ENCODE results near the gene MAPK6.
"Not testable (repeated sequence)": the region's sequence is repeated elsewhere in the genome, so short reads cannot be mapped to it uniquely, and the experiment has no call there.

Gene MAPK6

GRCh38 chr15:52050416-52050815 lies 31.4 kb downstream of the MAPK6 start:
- no peaks in the 10 kb centered on the region for H3K27me3 ChIP-seq
- H3K4me2 ChIP-seq = peak overlapping the region in 4 of 11 experiments; percentile 16 to 75 (median 71); a peak in 6 of 22 replicates
- no peak overlapping the region for H3K9ac ChIP-seq
- H3K9me3 ChIP-seq (replicated peaks in 1 of 11) = peaks cover 0 to 39% (median 31%) of the 10 kb centered on the region in 11 experiments; a peak in 18 of 22 replicates
- peak overlapping the region in 3 of 11 experiments; percentile 87 to 90 (median 88); a peak in 4 of 22 replicates for H3K27ac ChIP-seq
- H4K20me1 ChIP-seq = peaks cover 0 to 20% (median 0%) of the 10 kb centered on the region in 11 experiments; a peak in 5 of 22 replicates
- H3K4me1 ChIP-seq = peaks cover 16 to 65% (median 43%) of the 10 kb centered on the region in 10 experiments
- peaks cover 53 to 90% (median 84%) of the 10 kb centered on the region in 11 experiments for H3K36me3 ChIP-seq
- no peak overlapping the region for H3K4me3 ChIP-seq
- TF ChIP-seq Cebpa-rat (IDR thresholded peaks at IDR 0.05) = no peak

- peaks cover 0 to 18% (median 0%) of the 10 kb centered on the region in 11 experiments; a peak in 4 of 22 replicates for H4K20me1 ChIP-seq
- H3K4me3 ChIP-seq = peak overlapping the region in 1 of 10 experiments; percentile 20; a peak in 1 of 20 replicates
- peak in 1 of 11 experiments; percentile 56; a peak in 1 of 22 replicates for TF ChIP-seq Cebpa-rat (IDR thresholded peaks at IDR 0.05)
- peak overlapping the region in 6 of 11 experiments; percentile 15 to 73 (median 66); a peak in 9 of 22 replicates for H3K9ac ChIP-seq
- H3K27me3 ChIP-seq = no peaks in the 10 kb centered on the region
- peak overlapping the region in 9 of 11 experiments; percentile 43 to 90 (median 79); a peak in 17 of 22 replicates for H3K27ac ChIP-seq
- peak overlapping the region in 7 of 11 experiments; percentile 45 to 75 (median 68); a peak in 14 of 22 replicates for H3K4me2 ChIP-seq
- peaks cover 0 to 64% (median 31%) of the 10 kb centered on the region in 10 experiments; a peak in 17 of 20 replicates for H3K4me1 ChIP-seq
- peaks cover 0 to 39% (median 31%) of the 10 kb centered on the region in 11 experiments; a peak in 18 of 22 replicates for H3K9me3 ChIP-seq (replicated peaks in 1 of 11)
- peaks cover 66 to 98% (median 92%) of the 10 kb centered on the region in 11 experiments for H3K36me3 ChIP-seq
Measured at GRCh38 chr15:52052066-52052935, 33.3 kb downstream of the MAPK6 start.

- H3K36me3 ChIP-seq = peaks cover 58 to 98% (median 92%) of the 10 kb centered on the region in 11 experiments
- peaks cover 0 to 34% (median 29%) of the 10 kb centered on the region in 11 experiments; a peak in 18 of 22 replicates for H3K9me3 ChIP-seq (replicated peaks in 1 of 11)
- H3K4me3 ChIP-seq = no peak overlapping the region
- H3K9ac ChIP-seq = no peak overlapping the region
- H3K27ac ChIP-seq = no peak overlapping the region
- H3K27me3 ChIP-seq = no peaks in the 10 kb centered on the region
- peaks cover 0 to 82% (median 39%) of the 10 kb centered on the region in 10 experiments; a peak in 16 of 20 replicates for H3K4me1 ChIP-seq
- peaks cover 0 to 31% (median 0%) of the 10 kb centered on the region in 11 experiments; a peak in 5 of 22 replicates for H4K20me1 ChIP-seq
- TF ChIP-seq Cebpa-rat (IDR thresholded peaks at IDR 0.05) = no peak
- H3K4me2 ChIP-seq = no peak overlapping the region
Measured at GRCh38 chr15:52054381-52054780, 35.4 kb downstream of the MAPK6 start.

- H3K36me3 ChIP-seq = peaks cover 58 to 98% (median 92%) of the 10 kb centered on the region in 11 experiments
Measured at GRCh38 chr15:52054858-52055257, 35.8 kb downstream of the MAPK6 start.

GRCh38 chr15:52056001-52056400 lies 37.0 kb downstream of the MAPK6 start:
- Histone ChIP-seq H3K36me3 (peaks cover 59 to 98% (median 92%) of the 10 kb centered on the region in 11 experiments), H3K4me2 (peak overlapping the region in 1 of 11 experiments; percentile 11; a peak in 1 of 22 replicates), H3K27me3 (no peaks in the 10 kb centered on the region), H3K4me1 (peaks cover 0 to 82% (median 42%) of the 10 kb centered on the region in 10 experiments; a peak in 16 of 20 replicates), H4K20me1 (peaks cover 0 to 48% (median 3%) of the 10 kb centered on the region in 11 experiments; a peak in 7 of 22 replicates), H3K9ac (no peak overlapping the region), H3K4me3 (no peak overlapping the region), H3K27ac (no peak overlapping the region), H3K9me3 (replicated peaks in 1 of 11) (peaks cover 0 to 23% (median 21%) of the 10 kb centered on the region in 11 experiments; a peak in 17 of 22 replicates)
- TF ChIP-seq Cebpa-rat (IDR thresholded peaks at IDR 0.05) = no peak

More at GRCh38 chr15:52054858-52055257, 35.8 kb downstream of the MAPK6 start:
- H3K4me2 ChIP-seq, H3K4me3 ChIP-seq, H3K27me3 ChIP-seq, H3K9ac ChIP-seq: not testable (repeated sequence)
- Histone ChIP-seq H3K9me3 (replicated peaks in 1 of 11) (peaks cover 0 to 30% (median 28%) of the 10 kb centered on the region in 11 experiments; a peak in 18 of 22 replicates), H3K4me1 (peaks cover 0 to 82% (median 39%) of the 10 kb centered on the region in 10 experiments; a peak in 16 of 20 replicates), H4K20me1 (peaks cover 0 to 36% (median 0%) of the 10 kb centered on the region in 11 experiments; a peak in 6 of 22 replicates), H3K27ac (peak overlapping the region in 2 of 11 experiments; percentile 4 to 31; a peak in 2 of 22 replicates)

- peaks cover 60 to 98% (median 92%) of the 10 kb centered on the region in 11 experiments for H3K36me3 ChIP-seq
- H3K9ac ChIP-seq = no peak overlapping the region
- H3K4me2 ChIP-seq = peak overlapping the region in 2 of 11 experiments; percentile 42 to 43; a peak in 1 of 22 replicates
- H3K9me3 ChIP-seq (replicated peaks in 1 of 11) = peaks cover 0 to 18% (median 16%) of the 10 kb centered on the region in 11 experiments; a peak in 17 of 22 replicates
- peaks cover 0 to 78% (median 38%) of the 10 kb centered on the region in 10 experiments; a peak in 16 of 20 replicates for H3K4me1 ChIP-seq
- no peak for TF ChIP-seq Cebpa-rat (IDR thresholded peaks at IDR 0.05)
- H3K27ac ChIP-seq = 0 out of 22 replicates have a peak overlapping the region, but pooled peaks of 1 of the 11 experiments have one; percentile 48
- no peak overlapping the region for H3K4me3 ChIP-seq
- H3K27me3 ChIP-seq = no peaks in the 10 kb centered on the region
- H4K20me1 ChIP-seq = peaks cover 0 to 51% (median 3%) of the 10 kb centered on the region in 11 experiments; a peak in 7 of 22 replicates
Measured at GRCh38 chr15:52056496-52056895, 37.5 kb downstream of the MAPK6 start.

- peaks cover 0 to 53% (median 3%) of the 10 kb centered on the region in 11 experiments; a peak in 7 of 22 replicates for H4K20me1 ChIP-seq
- H3K9ac ChIP-seq = no peak overlapping the region
- peaks cover 0 to 8% (median 2%) of the 10 kb centered on the region in 11 experiments; a peak in 14 of 22 replicates for H3K9me3 ChIP-seq (replicated peaks in 1 of 11)
- H3K36me3 ChIP-seq = peaks cover 75 to 98% (median 93%) of the 10 kb centered on the region in 11 experiments
- no peak for TF ChIP-seq Cebpa-rat (IDR thresholded peaks at IDR 0.05)
- no peaks in the 10 kb centered on the region for H3K27me3 ChIP-seq
- H3K4me1 ChIP-seq = peaks cover 0 to 63% (median 23%) of the 10 kb centered on the region in 10 experiments; a peak in 14 of 20 replicates
- H3K4me2 ChIP-seq = peak overlapping the region in 5 of 11 experiments; percentile 31 to 54 (median 42); a peak in 9 of 22 replicates
- no peak overlapping the region for H3K4me3 ChIP-seq
- peak overlapping the region in 4 of 11 experiments; percentile 9 to 58 (median 34); a peak in 7 of 22 replicates for H3K27ac ChIP-seq
Measured at GRCh38 chr15:52057996-52058395, 39.0 kb downstream of the MAPK6 start.

- Histone ChIP-seq H4K20me1 (peaks cover 0 to 52% (median 0%) of the 10 kb centered on the region in 11 experiments; a peak in 7 of 22 replicates), H3K4me3 (no peak overlapping the region), H3K36me3 (peaks cover 75 to 100% (median 95%) of the 10 kb centered on the region in 11 experiments), H3K4me1 (peaks cover 0 to 58% (median 14%) of the 10 kb centered on the region in 10 experiments; a peak in 11 of 20 replicates), H3K27ac (0 out of 22 replicates have a peak overlapping the region, but pooled peaks of 1 of the 11 experiments have one; percentile 3), H3K27me3 (no peaks in the 10 kb centered on the region), H3K9ac (peak overlapping the region in 1 of 11 experiments; percentile 13; a peak in 1 of 22 replicates), H3K4me2 (peak overlapping the region in 5 of 11 experiments; percentile 10 to 61 (median 55); a peak in 8 of 22 replicates), H3K9me3 (replicated peaks in 1 of 11) (no peaks in the 10 kb centered on the region)
- no peak for TF ChIP-seq Cebpa-rat (IDR thresholded peaks at IDR 0.05)
Measured at GRCh38 chr15:52060501-52060900, 41.5 kb downstream of the MAPK6 start.

Measured in BLaER1 treated with 17β-estradiol and CSF1 and Interleukin-3, amounts not matched to agents 10 nM and 100 nM (cell line).